Measurements from ENCODE around the gene KIF3B.
"Not testable (repeated sequence)": the region's sequence is repeated elsewhere in the genome, so short reads cannot be mapped to it uniquely, and the experiment has no call there.

Gene KIF3B

DNA sequence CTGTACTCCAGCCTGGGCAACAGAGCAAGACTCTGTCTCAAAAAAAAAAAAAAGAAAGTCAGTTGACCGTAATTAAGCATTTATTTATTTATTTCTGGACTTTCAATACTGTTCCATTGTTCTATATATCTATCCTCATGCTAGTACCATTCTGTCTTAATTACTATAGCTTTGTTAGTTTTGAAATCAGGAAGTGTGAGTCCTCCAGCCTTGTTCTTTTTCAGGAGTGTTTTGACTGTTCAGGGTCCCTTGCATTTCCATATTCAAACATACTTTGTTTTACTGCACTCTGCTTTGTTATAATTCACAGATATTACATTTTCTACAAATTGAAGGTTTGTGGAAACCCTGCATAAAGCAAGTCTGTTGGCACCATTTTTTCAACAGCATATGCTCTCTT is 43.9 kb downstream of the KIF3B start:
- Mint-ChIP-seq H3K27me3 (no peaks in the 10 kb centered on the region), H3K36me3 (ENCODE audit: low read depth) (peaks cover 72% of the 10 kb centered on the region), H3K4me1 (ENCODE audit: low read depth) (peaks cover 25% of the 10 kb centered on the region), H3K4me3 (no peak overlapping the region), H3K9me3 (no peaks in the 10 kb centered on the region), H3K27ac (no peak overlapping the region)
- DNase-seq: no peak

GRCh38 chr20:32322260-32322659 is 44.8 kb downstream of the KIF3B start:
- not testable (repeated sequence) for H3K4me3 Mint-ChIP-seq, H3K27me3 Mint-ChIP-seq, DNase-seq, H3K9me3 Mint-ChIP-seq, H3K27ac Mint-ChIP-seq
- Mint-ChIP-seq H3K36me3 (ENCODE audit: low read depth) (peaks cover 72% of the 10 kb centered on the region), H3K4me1 (ENCODE audit: low read depth) (peaks cover 24% of the 10 kb centered on the region)

- not testable (repeated sequence) for DNase-seq, H3K27ac Mint-ChIP-seq, H3K27me3 Mint-ChIP-seq, H3K4me3 Mint-ChIP-seq, H3K9me3 Mint-ChIP-seq
- Mint-ChIP-seq H3K36me3 (ENCODE audit: low read depth) (peaks cover 70% of the 10 kb centered on the region), H3K4me1 (ENCODE audit: low read depth) (peaks cover 20% of the 10 kb centered on the region)
Observed at GRCh38 chr20:32323761-32324160, 46.3 kb downstream of the KIF3B start.

DNA sequence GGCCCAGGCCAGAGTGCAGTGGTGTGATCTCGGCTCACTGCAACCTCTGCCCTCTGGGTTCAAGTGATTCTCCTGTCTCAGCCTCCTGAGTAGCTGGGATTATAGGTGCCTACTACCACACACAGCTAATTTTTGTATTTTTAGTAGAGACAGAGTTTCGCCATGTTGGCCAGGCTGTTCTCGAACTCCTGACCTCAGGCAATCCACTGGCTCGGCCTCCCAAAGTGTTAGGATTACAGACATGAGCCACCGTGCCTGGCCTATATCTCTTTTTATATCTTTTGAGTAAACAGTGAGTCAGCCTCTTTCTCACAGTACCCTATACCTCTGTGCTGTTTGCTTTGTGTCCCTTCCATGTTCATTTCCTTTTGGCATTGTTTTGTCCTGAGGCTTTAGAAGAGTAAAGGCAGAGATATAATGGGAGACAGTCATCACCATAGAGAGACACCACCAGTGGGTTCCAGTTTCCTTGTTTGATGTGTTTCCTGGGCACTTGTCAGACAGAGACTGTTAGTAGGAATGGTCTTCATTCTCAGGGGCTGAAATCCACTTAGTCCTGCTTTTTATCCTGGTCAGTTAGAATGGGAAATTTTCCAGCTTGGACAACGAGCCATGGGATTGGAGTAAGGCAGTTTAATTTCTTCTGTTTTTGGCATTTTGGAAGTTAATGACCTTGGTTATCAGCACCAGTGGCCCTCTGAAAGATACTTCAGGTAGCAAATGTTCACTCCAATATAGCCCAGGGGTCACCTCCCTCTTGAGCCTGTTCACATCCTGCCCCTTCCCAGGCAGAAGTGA is 48.5 kb downstream of the KIF3B start:
- DNase-seq: no peak
- Mint-ChIP-seq H3K4me3 (no peak overlapping the region), H3K9me3 (no peaks in the 10 kb centered on the region), H3K4me1 (ENCODE audit: low read depth) (peaks cover 20% of the 10 kb centered on the region), H3K27me3 (no peaks in the 10 kb centered on the region), H3K36me3 (ENCODE audit: low read depth) (peaks cover 73% of the 10 kb centered on the region), H3K27ac (peak overlapping the region; percentile 59)

DNA sequence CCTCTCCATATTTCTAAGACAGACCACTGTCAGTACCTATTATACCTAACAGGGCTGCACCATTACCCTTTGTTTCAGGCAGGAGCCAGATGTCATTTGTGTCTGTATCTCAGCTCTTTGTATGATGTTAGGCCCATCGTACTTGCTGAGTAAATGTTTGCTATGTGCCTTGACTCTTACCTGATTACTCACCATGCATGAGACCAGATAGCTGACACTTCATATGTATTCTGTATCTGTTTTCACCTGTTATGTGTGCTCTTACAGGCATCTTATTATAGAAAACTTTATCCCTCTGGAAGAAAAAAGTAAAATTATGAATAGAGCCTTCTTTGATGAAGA is 49.0 kb downstream of the KIF3B start:
- Mint-ChIP-seq H3K27me3 (no peaks in the 10 kb centered on the region), H3K4me1 (ENCODE audit: low read depth) (peaks cover 22% of the 10 kb centered on the region), H3K9me3 (no peaks in the 10 kb centered on the region), H3K27ac (peak overlapping the region; percentile 59), H3K4me3 (no peak overlapping the region), H3K36me3 (ENCODE audit: low read depth) (peaks cover 73% of the 10 kb centered on the region)
- no peak for DNase-seq

- Mint-ChIP-seq H3K27ac (peak overlapping the region; percentile 17), H3K4me1 (ENCODE audit: low read depth) (peaks cover 25% of the 10 kb centered on the region), H3K4me3 (no peak overlapping the region), H3K36me3 (ENCODE audit: low read depth) (peaks cover 75% of the 10 kb centered on the region), H3K9me3 (no peaks in the 10 kb centered on the region), H3K27me3 (no peaks in the 10 kb centered on the region)
- no peak for DNase-seq
Observed at GRCh38 chr20:32327087-32327681, 49.7 kb downstream of the KIF3B start.

- H3K27ac Mint-ChIP-seq: peak overlapping the region; percentile 18
- no peak for DNase-seq
- H3K4me1 Mint-ChIP-seq (ENCODE audit: low read depth): peaks cover 52% of the 10 kb centered on the region
- no peak overlapping the region for H3K4me3 Mint-ChIP-seq
- H3K9me3 Mint-ChIP-seq: no peaks in the 10 kb centered on the region
- peaks cover 90% of the 10 kb centered on the region for H3K36me3 Mint-ChIP-seq (ENCODE audit: low read depth)
- no peaks in the 10 kb centered on the region for H3K27me3 Mint-ChIP-seq
Observed at GRCh38 chr20:32329817-32330554, 52.5 kb downstream of the KIF3B start.

GRCh38 chr20:32330555-32330897 is 53.1 kb downstream of the KIF3B start:
- H3K36me3 Mint-ChIP-seq (ENCODE audit: low read depth): peaks cover 88% of the 10 kb centered on the region
- no peak overlapping the region for H3K4me3 Mint-ChIP-seq
- DNase-seq: no peak
- H3K27ac Mint-ChIP-seq: peak overlapping the region; percentile 22
- H3K4me1 Mint-ChIP-seq (ENCODE audit: low read depth): peaks cover 53% of the 10 kb centered on the region
- no peaks in the 10 kb centered on the region for H3K27me3 Mint-ChIP-seq
- no peaks in the 10 kb centered on the region for H3K9me3 Mint-ChIP-seq

DNA sequence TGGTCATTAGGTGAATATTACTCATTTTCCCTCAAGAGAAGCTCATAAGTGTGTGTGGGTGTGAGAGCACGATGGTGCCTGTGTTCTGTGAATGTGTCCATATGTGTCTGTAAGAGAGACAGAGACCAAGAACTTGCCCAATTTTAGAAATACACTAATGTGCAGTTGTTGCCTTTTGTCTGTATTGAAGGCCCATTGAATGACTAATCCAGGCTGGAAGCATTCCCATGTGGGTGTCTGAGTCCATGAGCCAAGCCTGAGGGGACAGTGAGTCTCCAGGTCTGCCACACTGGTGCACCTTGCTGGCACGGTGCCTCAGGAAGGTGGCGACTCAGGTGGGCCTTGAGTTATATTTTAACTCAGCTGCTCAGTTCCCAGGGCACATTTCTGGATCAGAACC is 55.2 kb downstream of the KIF3B start:
- DNase-seq: no peak
- peak overlapping the region; percentile 97 for H3K27ac Mint-ChIP-seq
- no peaks in the 10 kb centered on the region for H3K27me3 Mint-ChIP-seq
- H3K36me3 Mint-ChIP-seq (ENCODE audit: low read depth): peaks cover 87% of the 10 kb centered on the region
- H3K9me3 Mint-ChIP-seq: no peaks in the 10 kb centered on the region
- H3K4me1 Mint-ChIP-seq (ENCODE audit: low read depth): peaks cover 59% of the 10 kb centered on the region
- peak overlapping the region; percentile 18 for H3K4me3 Mint-ChIP-seq

DNA sequence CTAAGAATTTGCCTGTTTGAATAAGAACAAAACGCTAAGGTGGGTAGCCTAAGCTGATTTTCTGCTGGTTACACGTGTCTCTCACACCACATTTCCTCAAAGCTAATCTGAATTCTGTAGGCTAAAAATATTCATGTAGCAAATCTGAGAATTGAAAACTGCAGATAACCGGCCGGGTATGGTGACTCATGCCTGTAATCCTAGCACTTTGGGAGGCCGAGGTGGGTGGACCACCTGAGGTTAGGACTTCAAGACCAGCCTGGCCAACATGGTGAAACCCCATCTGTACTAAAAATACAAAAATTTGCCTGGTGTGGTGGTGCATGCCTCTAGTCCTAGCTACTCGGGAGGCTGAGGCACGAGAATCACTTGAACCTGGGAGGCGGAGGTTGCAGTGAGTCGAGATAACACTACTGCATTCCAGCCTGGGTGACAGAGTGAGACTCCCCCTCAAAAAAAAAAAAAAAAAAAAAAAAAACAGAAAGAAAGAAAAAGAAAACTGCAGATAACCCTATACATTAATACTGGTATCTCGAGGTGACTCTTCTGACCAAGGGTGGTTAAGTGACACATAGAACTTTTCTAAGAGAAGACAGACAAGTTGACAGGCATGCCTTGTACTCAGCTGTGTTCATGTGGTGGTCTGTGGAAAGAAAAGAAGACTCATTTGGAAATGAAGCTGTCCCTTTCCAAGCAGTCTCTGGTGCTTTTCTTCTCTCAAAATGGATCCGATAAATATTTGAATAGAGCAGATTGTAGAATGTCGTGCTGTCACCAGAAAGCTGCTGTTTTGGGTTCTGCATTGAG is 55.9 kb downstream of the KIF3B start:
- Mint-ChIP-seq H3K9me3 (no peaks in the 10 kb centered on the region), H3K27ac (peak overlapping the region; percentile 97), H3K4me3 (peak overlapping the region; percentile 52), H3K36me3 (ENCODE audit: low read depth) (peaks cover 91% of the 10 kb centered on the region), H3K4me1 (ENCODE audit: low read depth) (peaks cover 59% of the 10 kb centered on the region), H3K27me3 (no peaks in the 10 kb centered on the region)
- DNase-seq: peak; percentile 68

DNA sequence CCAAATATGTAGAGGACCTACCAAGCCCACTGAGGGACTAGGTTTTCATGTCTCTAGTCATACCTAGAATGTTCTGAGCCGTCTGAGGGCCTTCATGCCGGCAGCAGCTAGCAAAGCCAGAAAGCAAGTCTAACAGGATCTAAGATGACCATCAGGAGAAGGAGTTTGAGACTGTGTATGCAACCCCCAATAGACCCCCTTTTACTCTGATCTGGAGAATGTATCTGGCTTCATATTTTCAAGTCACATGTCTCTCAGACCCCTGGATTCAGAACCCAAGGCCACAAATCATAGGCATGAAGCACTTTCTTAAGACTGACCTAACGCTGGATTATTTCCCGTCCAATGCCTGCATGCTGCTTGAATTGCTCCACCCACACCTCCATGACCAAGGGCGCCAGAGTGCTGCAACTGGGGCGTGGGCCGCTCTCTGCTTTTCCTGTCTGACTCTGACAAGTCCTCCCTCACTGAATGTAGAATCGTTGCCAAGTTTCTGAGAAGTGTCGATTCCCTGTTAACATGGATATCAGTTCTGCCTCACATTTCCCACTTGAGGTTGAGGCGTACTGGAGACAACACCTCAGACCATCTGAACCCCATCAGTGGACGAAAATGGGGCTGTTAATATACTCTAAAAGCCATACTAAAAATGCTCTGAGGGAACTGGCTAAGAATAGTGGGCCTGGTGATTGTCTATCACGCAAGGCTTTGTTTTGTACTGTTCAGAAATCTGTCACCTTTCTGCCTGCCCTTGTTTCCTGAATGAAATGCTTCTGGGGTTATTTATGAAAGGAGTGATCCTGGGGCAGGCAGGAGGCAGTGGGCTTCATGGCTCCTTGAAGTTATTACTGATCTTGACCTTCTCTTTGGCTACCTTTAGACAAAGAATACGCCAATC is 56.8 kb downstream of the KIF3B start:
- H3K4me1 Mint-ChIP-seq (ENCODE audit: low read depth): peaks cover 59% of the 10 kb centered on the region
- no peaks in the 10 kb centered on the region for H3K27me3 Mint-ChIP-seq
- H3K9me3 Mint-ChIP-seq: no peaks in the 10 kb centered on the region
- peak overlapping the region; percentile 97 for H3K27ac Mint-ChIP-seq
- peaks cover 88% of the 10 kb centered on the region for H3K36me3 Mint-ChIP-seq (ENCODE audit: low read depth)
- H3K4me3 Mint-ChIP-seq: peak overlapping the region; percentile 52
- peak; percentile 61 for DNase-seq

DNA sequence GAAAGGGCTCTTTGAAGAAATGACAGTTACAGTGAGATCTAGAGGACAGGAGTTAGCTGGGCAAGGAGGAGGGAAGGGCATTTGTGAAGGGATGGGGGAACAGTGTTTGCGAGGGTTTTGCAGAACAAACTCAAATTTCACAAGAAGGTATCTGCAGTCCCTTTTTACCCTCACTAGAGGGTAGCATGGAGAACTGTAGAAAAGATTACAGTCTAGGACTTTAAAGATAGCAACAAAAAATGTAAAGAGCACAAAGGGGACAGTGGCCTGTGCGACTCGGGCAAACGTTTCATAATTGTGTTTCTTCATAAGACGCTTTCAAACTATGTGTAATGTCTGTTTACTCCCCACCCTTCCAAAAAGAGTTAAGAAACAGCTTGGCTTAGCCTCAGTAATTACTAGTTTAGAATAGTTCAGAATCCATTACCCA is 59.5 kb downstream of the KIF3B start:
- peak overlapping the region; percentile 23 for H3K27ac Mint-ChIP-seq
- no peak for DNase-seq
- no peak overlapping the region for H3K4me3 Mint-ChIP-seq
- peaks cover 45% of the 10 kb centered on the region for H3K4me1 Mint-ChIP-seq (ENCODE audit: low read depth)
- H3K9me3 Mint-ChIP-seq: no peaks in the 10 kb centered on the region
- H3K27me3 Mint-ChIP-seq: no peaks in the 10 kb centered on the region
- H3K36me3 Mint-ChIP-seq (ENCODE audit: low read depth): peaks cover 63% of the 10 kb centered on the region

- Mint-ChIP-seq H3K27ac (no peak overlapping the region), H3K27me3 (no peaks in the 10 kb centered on the region), H3K4me3 (no peak overlapping the region), H3K36me3 (ENCODE audit: low read depth) (peaks cover 52% of the 10 kb centered on the region), H3K4me1 (ENCODE audit: low read depth) (peaks cover 39% of the 10 kb centered on the region), H3K9me3 (no peaks in the 10 kb centered on the region)
- no peak for DNase-seq
Observed at GRCh38 chr20:32337937-32338661, 60.6 kb downstream of the KIF3B start.

Measured in activated T-cell treated with anti-CD3 and anti-CD28 coated beads, Interleukin-2, amount 50 U/mL, for 24 hours (primary cell).